ENCODE measurements around the gene PRKAG2.

Gene PRKAG2

GRCh38 chr7:151869968-151870918, 6.7 kb downstream of the PRKAG2 start:
- no peak for TF ChIP-seq CTCF (IDR thresholded peaks at IDR 0.05; ENCODE audit: low read depth, low read length)
- no peak overlapping the region for H3K4me3 ChIP-seq (replicated peaks in 1 of 2; ENCODE audit: low read depth in 2 of 2, low read length in 2 of 2)
- DNase-seq (ENCODE audit: low read depth in 2 of 2), result no peak

GRCh38 chr7:151869455-151869854, 7.5 kb downstream of the PRKAG2 start:
- no peak overlapping the region for H3K4me3 ChIP-seq (replicated peaks in 1 of 2; ENCODE audit: low read depth in 2 of 2, low read length in 2 of 2)
- TF ChIP-seq CTCF (IDR thresholded peaks at IDR 0.05; ENCODE audit: low read depth, low read length), result no peak
- DNase-seq (ENCODE audit: low read depth in 2 of 2), result no peak

GRCh38 chr7:151869109-151869428, 7.8 kb downstream of the PRKAG2 start:
- no peak overlapping the region for H3K4me3 ChIP-seq (replicated peaks in 1 of 2; ENCODE audit: low read depth in 2 of 2, low read length in 2 of 2)
- TF ChIP-seq CTCF (IDR thresholded peaks at IDR 0.05; ENCODE audit: low read depth, low read length), result no peak
- no peak for DNase-seq (ENCODE audit: low read depth in 2 of 2)

- no peak for DNase-seq (ENCODE audit: low read depth in 2 of 2)
- TF ChIP-seq CTCF (IDR thresholded peaks at IDR 0.05; ENCODE audit: low read depth, low read length), result no peak
- H3K4me3 ChIP-seq (replicated peaks in 1 of 2; ENCODE audit: low read depth in 2 of 2, low read length in 2 of 2), result no peak overlapping the region
Observed at GRCh38 chr7:151868396-151869108, 8.4 kb downstream of the PRKAG2 start.

- no peak overlapping the region for H3K4me3 ChIP-seq (replicated peaks in 1 of 2; ENCODE audit: low read depth in 2 of 2, low read length in 2 of 2)
- no peak for TF ChIP-seq CTCF (IDR thresholded peaks at IDR 0.05; ENCODE audit: low read depth, low read length)
- DNase-seq (ENCODE audit: low read depth in 2 of 2), result no peak
Observed at GRCh38 chr7:151867912-151868311, 9.0 kb downstream of the PRKAG2 start.

- no peak overlapping the region for H3K4me3 ChIP-seq (replicated peaks in 1 of 2; ENCODE audit: low read depth in 2 of 2, low read length in 2 of 2)
- no peak for DNase-seq (ENCODE audit: low read depth in 2 of 2)
- no peak for TF ChIP-seq CTCF (IDR thresholded peaks at IDR 0.05; ENCODE audit: low read depth, low read length)
Observed at GRCh38 chr7:151866761-151867655, 9.9 kb downstream of the PRKAG2 start.
